Breast epithelium (tissue), 3 donors: ENCODE results near the gene TPI1.

ENCODE experiments used
- POLR2A ChIP-seq: fragments of 450-650 bp; IDR thresholded peaks from one replicate; pipeline ENCODE4 v1.6.1; 2016; ENCODE audit warnings: antibody characterized with exemption, mild to moderate bottlenecking, moderate library complexity
- POLR2AphosphoS5 ChIP-seq, 3 donors: sonication (generic); formaldehyde crosslinking; IDR thresholded peaks; one replicate each; pipeline ENCODE4 v1.6.1; 2017; ENCODE audit warnings: antibody characterized with exemption in 3 of 3
- TF ChIP-seq, protein P1 (sequence below), 3 donors: fragments of 450-650 bp; IDR thresholded peaks; one replicate each; pipeline ENCODE4 v1.5.1; 2016 to 2017; ENCODE audit warnings: antibody characterized with exemption in 3 of 3, mild to moderate bottlenecking in 3 of 3, moderate library complexity in 3 of 3

DNA sequence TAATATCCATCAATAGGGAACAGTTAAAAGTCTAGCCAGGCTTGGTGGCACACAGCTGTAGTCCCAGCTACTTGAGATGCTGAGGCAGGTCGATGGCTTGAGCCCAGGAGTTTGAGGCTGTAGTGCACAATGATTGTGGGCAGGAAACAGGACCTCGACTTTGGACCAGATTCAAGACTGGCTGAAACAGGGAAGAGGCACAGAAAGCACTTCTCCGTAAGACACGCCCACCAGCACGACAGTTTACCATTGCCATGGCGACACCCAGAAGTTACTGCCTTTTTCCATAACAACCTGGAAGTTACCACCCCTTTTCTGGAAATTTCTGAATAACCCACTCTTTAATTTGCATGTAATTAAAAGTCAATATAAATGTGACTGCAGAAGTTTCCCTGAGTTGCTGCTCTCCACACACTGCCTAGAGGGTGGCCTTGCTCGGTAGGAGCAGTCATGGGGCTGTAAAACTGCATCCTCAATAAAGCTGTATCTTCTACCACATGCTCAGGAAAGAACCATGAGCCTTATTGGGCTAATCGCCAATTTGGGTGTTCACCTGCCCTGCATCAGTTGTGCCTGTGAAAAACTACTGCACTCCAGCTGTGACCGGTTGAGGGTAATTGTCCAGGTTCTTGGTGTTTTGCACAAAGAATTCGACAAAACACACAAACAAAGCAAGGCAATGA, 32.6 kb downstream of the TPI1 start:
- TF ChIP-seq POLR2A (no peak), POLR2AphosphoS5 (IDR thresholded peaks at IDR 0.05) (no peak)
- TF ChIP-seq, protein P1, sequence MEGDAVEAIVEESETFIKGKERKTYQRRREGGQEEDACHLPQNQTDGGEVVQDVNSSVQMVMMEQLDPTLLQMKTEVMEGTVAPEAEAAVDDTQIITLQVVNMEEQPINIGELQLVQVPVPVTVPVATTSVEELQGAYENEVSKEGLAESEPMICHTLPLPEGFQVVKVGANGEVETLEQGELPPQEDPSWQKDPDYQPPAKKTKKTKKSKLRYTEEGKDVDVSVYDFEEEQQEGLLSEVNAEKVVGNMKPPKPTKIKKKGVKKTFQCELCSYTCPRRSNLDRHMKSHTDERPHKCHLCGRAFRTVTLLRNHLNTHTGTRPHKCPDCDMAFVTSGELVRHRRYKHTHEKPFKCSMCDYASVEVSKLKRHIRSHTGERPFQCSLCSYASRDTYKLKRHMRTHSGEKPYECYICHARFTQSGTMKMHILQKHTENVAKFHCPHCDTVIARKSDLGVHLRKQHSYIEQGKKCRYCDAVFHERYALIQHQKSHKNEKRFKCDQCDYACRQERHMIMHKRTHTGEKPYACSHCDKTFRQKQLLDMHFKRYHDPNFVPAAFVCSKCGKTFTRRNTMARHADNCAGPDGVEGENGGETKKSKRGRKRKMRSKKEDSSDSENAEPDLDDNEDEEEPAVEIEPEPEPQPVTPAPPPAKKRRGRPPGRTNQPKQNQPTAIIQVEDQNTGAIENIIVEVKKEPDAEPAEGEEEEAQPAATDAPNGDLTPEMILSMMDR (IDR thresholded peaks at IDR 0.05), result no peak
